OCI-LY3 (cell line): ENCODE measurements around the gene KEAP1.
"Not testable (repeated sequence)": the region's sequence is repeated elsewhere in the genome, so short reads cannot be mapped to it uniquely, and the experiment has no call there.

ENCODE experiments used
- H2AFZ ChIP-seq: fragments of 200-600, 300-600 bp; shearing (Covaris generic); 2 replicates; pipeline ENCODE4 v1.6.0; 2014; ENCODE audit warnings: antibody characterized with exemption, low read depth, low read length
- H3K27ac ChIP-seq: fragments of 200-600, 300-600 bp; sonication (generic); 2 replicates; pipeline ENCODE4 v1.5.1; 2014; ENCODE audit warnings: mild to moderate bottlenecking, low read length, moderate library complexity, mixed read lengths
- H3K27me3 ChIP-seq: fragments of 200-600, 300-600 bp; sonication (generic); 2 replicates; pipeline ENCODE4 v1.6.1; 2014; ENCODE audit warnings: low read depth, low read length, mixed read lengths
- H3K36me3 ChIP-seq: fragments of 200-600, 300-600 bp; sonication (generic); replicated peaks from 2 replicates; pipeline ENCODE3; 2014; ENCODE audit warnings: low read depth, low read length, mixed read lengths
- H3K4me1 ChIP-seq: fragments of 300-600, 200-600 bp; sonication (generic); 2 replicates; pipeline ENCODE4 v1.6.1; 2014; ENCODE audit warnings: low read length, mixed read lengths
- H3K4me2 ChIP-seq: fragments of 200-600, 300-600 bp; sonication (generic); 2 replicates; pipeline ENCODE4 v1.6.1; 2014; ENCODE audit warnings: low read length, mixed read lengths
- H3K4me3 ChIP-seq: fragments of 300-600, 200-600 bp; sonication (generic); 2 replicates; pipeline ENCODE4 v1.5.1; 2014; ENCODE audit warnings: antibody characterized with exemption, mild to moderate bottlenecking, low read length, moderate library complexity
- H3K79me2 ChIP-seq: fragments of 300-600, 200-600 bp; shearing (Covaris generic); 2 replicates; pipeline ENCODE4 v1.6.1; 2014; ENCODE audit warnings: mild to moderate bottlenecking, low read length, mixed read lengths
- H3K9ac ChIP-seq: fragments of 300-600, 200-600 bp; shearing (Covaris generic); 2 replicates; pipeline ENCODE4 v1.6.0; 2014; ENCODE audit warnings: mild to moderate bottlenecking, low read length, moderate library complexity
- H3K9me3 ChIP-seq: fragments of 200-600, 300-600 bp; shearing (Covaris generic); 2 replicates; pipeline ENCODE4 v1.6.1; 2014; ENCODE audit warnings: low read length, mixed read lengths; ENCODE audit not compliant: insufficient read depth
- H4K20me1 ChIP-seq: fragments of 200-600, 300-600 bp; sonication (generic); 2 replicates; pipeline ENCODE4 v1.6.1; 2016; ENCODE audit warnings: low read length, mixed read lengths; ENCODE audit not compliant: insufficient read depth
- EZH2phosphoT487 ChIP-seq: fragments of 200-600 bp; shearing (Covaris generic); IDR thresholded peaks from 2 replicates; pipeline ENCODE4 v1.6.1; 2018; ENCODE audit warnings: antibody characterized with exemption, mixed run types, low read depth
- TF ChIP-seq, protein P1 (sequence below): fragments of 200-600, 300-600 bp; sonication (generic); IDR thresholded peaks from 2 replicates; pipeline ENCODE4 v1.5.1; 2014; ENCODE audit warnings: antibody characterized with exemption, low read length, low read depth

KEAP1 gene

DNA sequence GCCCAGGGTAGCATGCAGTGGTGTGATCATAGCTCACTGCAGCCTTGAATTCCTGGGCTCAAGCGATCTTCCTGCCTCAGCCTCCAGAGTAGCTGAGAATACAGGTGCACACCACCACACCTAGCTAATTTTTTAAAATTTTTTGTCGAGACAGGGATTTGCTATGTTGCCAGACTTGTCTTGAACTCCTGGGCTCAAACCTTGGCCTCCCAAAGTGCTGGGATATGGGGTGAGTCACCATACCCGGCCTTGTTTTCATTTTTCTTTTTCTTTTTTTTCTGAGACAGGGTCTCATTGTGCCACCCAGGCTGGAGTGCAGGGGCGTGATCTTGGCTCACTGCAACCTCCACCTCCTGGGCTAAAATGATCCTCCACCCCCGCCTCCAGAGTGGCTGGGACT lies 38.7 kb downstream of the KEAP1 start:
- H2AFZ ChIP-seq, result no peak overlapping the region
- H3K27ac ChIP-seq, result no peak overlapping the region
- no peaks in the 10 kb centered on the region for H4K20me1 ChIP-seq
- H3K79me2 ChIP-seq, result no peaks in the 10 kb centered on the region
- 0 out of 2 replicates have a peak, but pooled peaks cover 4% of the 10 kb centered on the region for H3K27me3 ChIP-seq
- H3K9ac ChIP-seq, result no peak overlapping the region
- no peak overlapping the region for H3K4me3 ChIP-seq
- H3K4me2 ChIP-seq, result no peak overlapping the region
- H3K4me1 ChIP-seq, result no peaks in the 10 kb centered on the region
- TF ChIP-seq EZH2phosphoT487, result no peak
- TF ChIP-seq, protein P1, sequence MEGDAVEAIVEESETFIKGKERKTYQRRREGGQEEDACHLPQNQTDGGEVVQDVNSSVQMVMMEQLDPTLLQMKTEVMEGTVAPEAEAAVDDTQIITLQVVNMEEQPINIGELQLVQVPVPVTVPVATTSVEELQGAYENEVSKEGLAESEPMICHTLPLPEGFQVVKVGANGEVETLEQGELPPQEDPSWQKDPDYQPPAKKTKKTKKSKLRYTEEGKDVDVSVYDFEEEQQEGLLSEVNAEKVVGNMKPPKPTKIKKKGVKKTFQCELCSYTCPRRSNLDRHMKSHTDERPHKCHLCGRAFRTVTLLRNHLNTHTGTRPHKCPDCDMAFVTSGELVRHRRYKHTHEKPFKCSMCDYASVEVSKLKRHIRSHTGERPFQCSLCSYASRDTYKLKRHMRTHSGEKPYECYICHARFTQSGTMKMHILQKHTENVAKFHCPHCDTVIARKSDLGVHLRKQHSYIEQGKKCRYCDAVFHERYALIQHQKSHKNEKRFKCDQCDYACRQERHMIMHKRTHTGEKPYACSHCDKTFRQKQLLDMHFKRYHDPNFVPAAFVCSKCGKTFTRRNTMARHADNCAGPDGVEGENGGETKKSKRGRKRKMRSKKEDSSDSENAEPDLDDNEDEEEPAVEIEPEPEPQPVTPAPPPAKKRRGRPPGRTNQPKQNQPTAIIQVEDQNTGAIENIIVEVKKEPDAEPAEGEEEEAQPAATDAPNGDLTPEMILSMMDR, result no peak
- no peaks in the 10 kb centered on the region for H3K36me3 ChIP-seq
- H3K9me3 ChIP-seq, result no peaks in the 10 kb centered on the region

DNA sequence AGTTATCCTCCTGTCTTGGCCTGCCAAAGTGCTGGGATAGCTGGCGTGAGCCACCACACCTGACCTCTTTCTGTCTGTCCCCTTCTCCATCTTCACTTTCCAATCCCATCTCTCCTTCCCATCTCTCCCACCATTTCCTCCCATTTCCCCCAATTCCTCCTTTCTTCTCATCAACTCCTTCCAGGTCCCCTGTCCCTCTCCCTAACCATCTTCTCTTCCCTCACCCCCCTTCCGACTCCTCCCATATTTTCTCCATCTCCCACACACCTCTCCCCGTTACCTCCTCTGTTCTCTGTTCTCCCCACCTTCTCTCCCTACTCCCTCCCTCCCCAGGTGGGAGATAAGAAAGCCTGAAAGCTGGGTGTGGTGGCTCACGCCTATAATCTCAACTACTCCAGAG lies 40.6 kb downstream of the KEAP1 start:
- Histone ChIP-seq H3K27ac (no peak overlapping the region), H3K4me2 (no peak overlapping the region), H3K9ac (no peak overlapping the region), H3K9me3 (no peaks in the 10 kb centered on the region), H3K4me1 (no peaks in the 10 kb centered on the region), H3K27me3 (0 out of 2 replicates have a peak, but pooled peaks cover 4% of the 10 kb centered on the region), H4K20me1 (no peaks in the 10 kb centered on the region), H3K4me3 (no peak overlapping the region), H3K36me3 (no peaks in the 10 kb centered on the region), H2AFZ (no peak overlapping the region), H3K79me2 (no peaks in the 10 kb centered on the region)
- TF ChIP-seq, protein P1, result no peak
- TF ChIP-seq EZH2phosphoT487, result no peak

DNA sequence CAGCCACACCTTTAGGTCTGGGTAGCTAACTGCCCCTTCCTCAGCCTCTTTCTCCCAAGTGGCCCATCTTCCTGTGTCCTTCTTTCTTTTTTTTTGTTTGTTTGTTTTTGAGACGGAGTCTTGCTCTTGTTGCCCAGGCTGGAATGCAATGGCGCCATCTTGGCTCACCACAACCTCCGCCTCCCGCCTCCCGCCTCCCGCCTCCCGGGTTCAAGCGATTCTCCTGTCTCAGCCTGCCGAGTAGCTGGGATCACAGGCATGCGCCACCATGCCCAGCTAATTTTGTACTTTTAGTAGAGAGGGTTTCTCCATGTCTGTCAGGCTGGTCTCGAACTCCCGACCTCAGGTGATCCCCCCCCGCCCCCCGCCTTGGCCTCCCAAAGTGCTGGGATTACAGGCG lies 41.1 kb downstream of the KEAP1 start:
- not testable (repeated sequence) for H3K27ac ChIP-seq, H4K20me1 ChIP-seq, H3K36me3 ChIP-seq, H3K9me3 ChIP-seq, H3K9ac ChIP-seq, H3K4me1 ChIP-seq, H3K79me2 ChIP-seq, H3K4me2 ChIP-seq, H3K4me3 ChIP-seq, H3K27me3 ChIP-seq, H2AFZ ChIP-seq

DNA sequence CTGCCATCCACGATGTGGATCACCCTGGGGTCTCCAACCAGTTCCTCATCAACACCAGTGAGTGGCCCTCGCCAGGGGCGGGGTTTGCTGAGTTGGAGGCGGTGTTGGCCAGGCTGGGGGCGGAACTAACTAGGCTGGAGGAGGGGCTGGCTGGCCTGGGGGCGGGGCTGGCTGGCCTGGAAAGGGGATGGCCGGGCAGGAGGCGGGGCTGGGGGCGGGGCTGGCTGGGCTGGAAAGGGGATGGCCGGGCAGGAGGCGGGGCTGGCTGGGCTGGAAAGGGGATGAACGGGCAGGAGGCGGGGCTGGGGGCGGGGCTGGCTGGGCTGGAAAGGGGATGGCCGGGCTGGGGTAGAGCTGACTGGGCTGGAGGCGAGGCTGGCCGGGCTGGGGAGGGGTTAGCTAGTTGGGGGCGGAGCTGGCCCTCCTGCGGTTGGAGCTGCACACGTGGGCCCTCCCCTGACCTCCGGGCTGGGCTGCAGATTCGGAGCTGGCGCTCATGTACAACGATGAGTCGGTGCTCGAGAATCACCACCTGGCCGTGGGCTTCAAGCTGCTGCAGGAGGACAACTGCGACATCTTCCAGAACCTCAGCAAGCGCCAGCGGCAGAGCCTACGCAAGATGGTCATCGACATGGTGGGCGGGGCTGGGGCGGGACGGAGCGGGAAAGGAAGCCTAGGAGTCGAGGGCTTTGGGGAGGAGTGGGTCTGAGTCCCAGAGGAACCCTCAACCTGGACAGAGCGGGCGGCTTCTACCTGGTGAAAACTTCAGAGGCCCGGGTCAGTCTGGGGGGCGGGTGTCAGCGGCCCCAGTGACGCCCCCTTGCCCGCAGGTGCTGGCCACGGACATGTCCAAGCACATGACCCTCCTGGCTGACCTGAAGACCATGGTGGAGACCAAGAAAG lies 41.9 kb downstream of the KEAP1 start:
- Histone ChIP-seq H3K4me2 (no peak overlapping the region), H3K27me3 (0 out of 2 replicates have a peak, but pooled peaks cover 4% of the 10 kb centered on the region), H3K27ac (no peak overlapping the region), H4K20me1 (no peaks in the 10 kb centered on the region), H3K79me2 (no peaks in the 10 kb centered on the region), H3K9ac (no peak overlapping the region), H3K4me3 (no peak overlapping the region), H3K4me1 (no peaks in the 10 kb centered on the region), H3K9me3 (no peaks in the 10 kb centered on the region), H2AFZ (no peak overlapping the region), H3K36me3 (no peaks in the 10 kb centered on the region)
- TF ChIP-seq, protein P1, result no peak
